ENCODE data around the gene FAM149A. TPM values are rescaled to one million over a fixed set of nuclear protein-coding genes. Genes with fewer than 3 reads are reported as not detected.

Gene FAM149A
- total and polyA plus RNA-seq, 2 experiments from 2014 or later = 6.9 to 7.0 TPM

DNA sequence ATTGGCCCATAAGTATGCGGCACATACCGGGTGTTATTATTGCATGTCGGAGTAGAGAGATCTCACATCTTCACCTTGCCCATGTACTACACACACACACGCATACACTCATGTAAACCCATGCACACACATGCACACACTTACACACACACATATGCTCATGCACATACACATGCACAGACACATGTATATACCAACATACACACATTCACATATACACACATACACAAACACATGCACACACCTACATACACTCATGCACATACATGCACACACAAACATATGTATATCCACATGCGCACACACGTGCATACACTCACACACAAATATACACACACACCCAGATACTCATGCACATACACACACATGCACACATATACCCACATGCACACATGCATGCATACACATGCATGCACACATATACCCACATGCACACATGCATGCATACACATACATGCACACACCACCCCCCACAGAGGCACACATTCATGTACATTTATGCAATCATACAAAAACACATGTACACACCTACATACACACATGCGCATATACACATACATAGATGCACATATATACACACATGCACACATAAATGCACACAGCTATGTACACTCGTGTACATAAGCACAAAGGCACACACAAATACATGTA lies 98.1 kb downstream of the FAM149A start:
- no peaks in the 10 kb centered on the region for H3K36me3 ChIP-seq (replicated peaks; ENCODE audit: insufficient read depth, low read depth)
- H4K20me1 ChIP-seq (ENCODE audit: insufficient read depth, poor library complexity, severe bottlenecking) = no peaks in the 10 kb centered on the region
- H3K79me2 ChIP-seq = no peaks in the 10 kb centered on the region
- H3K27me3 ChIP-seq = no peaks in the 10 kb centered on the region
- WGBS (ENCODE audit: low lambda C conversion rate, missing lambda C conversion rate) = 97% methylated on average over 8 of the region's 8 CpGs
- H3K4me3 ChIP-seq = no peak overlapping the region
- H3K4me1 ChIP-seq (ENCODE audit: insufficient read depth) = no peaks in the 10 kb centered on the region
- no peak overlapping the region for H3K4me2 ChIP-seq
- TF ChIP-seq EZH2phosphoT487 (IDR thresholded peaks at IDR 0.05; ENCODE audit: low read depth, severe bottlenecking, unreplicated experiment) (no peak), EZH2 (IDR thresholded peaks at IDR 0.05; ENCODE audit: borderline replicate concordance) (no peak)
- TF ChIP-seq, protein P1, sequence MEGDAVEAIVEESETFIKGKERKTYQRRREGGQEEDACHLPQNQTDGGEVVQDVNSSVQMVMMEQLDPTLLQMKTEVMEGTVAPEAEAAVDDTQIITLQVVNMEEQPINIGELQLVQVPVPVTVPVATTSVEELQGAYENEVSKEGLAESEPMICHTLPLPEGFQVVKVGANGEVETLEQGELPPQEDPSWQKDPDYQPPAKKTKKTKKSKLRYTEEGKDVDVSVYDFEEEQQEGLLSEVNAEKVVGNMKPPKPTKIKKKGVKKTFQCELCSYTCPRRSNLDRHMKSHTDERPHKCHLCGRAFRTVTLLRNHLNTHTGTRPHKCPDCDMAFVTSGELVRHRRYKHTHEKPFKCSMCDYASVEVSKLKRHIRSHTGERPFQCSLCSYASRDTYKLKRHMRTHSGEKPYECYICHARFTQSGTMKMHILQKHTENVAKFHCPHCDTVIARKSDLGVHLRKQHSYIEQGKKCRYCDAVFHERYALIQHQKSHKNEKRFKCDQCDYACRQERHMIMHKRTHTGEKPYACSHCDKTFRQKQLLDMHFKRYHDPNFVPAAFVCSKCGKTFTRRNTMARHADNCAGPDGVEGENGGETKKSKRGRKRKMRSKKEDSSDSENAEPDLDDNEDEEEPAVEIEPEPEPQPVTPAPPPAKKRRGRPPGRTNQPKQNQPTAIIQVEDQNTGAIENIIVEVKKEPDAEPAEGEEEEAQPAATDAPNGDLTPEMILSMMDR (IDR thresholded peaks at IDR 0.05; ENCODE audit: poor library complexity) = no peak
- no peak for DNase-seq (ENCODE audit: low spot score)
- no peaks in the 10 kb centered on the region for H3K9me3 ChIP-seq (ENCODE audit: low read depth)
- H3K9me2 ChIP-seq (replicated peaks; ENCODE audit: insufficient read depth) = no peaks in the 10 kb centered on the region
- no peak overlapping the region for H3K27ac ChIP-seq
- no peak overlapping the region for H2AFZ ChIP-seq

GRCh38 chr4:186203406-186203805 lies 98.9 kb downstream of the FAM149A start:
- WGBS (ENCODE audit: low lambda C conversion rate, missing lambda C conversion rate) = 64% methylated on average over 12 of the region's 12 CpGs

GRCh38 chr4:186204103-186204559 lies 99.6 kb downstream of the FAM149A start:
- H3K79me2 ChIP-seq = no peaks in the 10 kb centered on the region
- no peak overlapping the region for H3K4me3 ChIP-seq
- H3K27ac ChIP-seq = peak overlapping the region; percentile 28
- TF ChIP-seq EZH2 (IDR thresholded peaks at IDR 0.05; ENCODE audit: borderline replicate concordance) = no peak
- TF ChIP-seq, protein P1 (IDR thresholded peaks at IDR 0.05; ENCODE audit: poor library complexity) = no peak
- no peak for TF ChIP-seq EZH2phosphoT487 (IDR thresholded peaks at IDR 0.05; ENCODE audit: low read depth, severe bottlenecking, unreplicated experiment)
- WGBS (ENCODE audit: low lambda C conversion rate, missing lambda C conversion rate) = 93% methylated on average over 27 of the region's 45 CpGs
- no peaks in the 10 kb centered on the region for H3K36me3 ChIP-seq (replicated peaks; ENCODE audit: insufficient read depth, low read depth)
- no peaks in the 10 kb centered on the region for H4K20me1 ChIP-seq (ENCODE audit: insufficient read depth, poor library complexity, severe bottlenecking)
- H2AFZ ChIP-seq = no peak overlapping the region
- no peak for DNase-seq (ENCODE audit: low spot score)
- H3K9me3 ChIP-seq (ENCODE audit: low read depth) = no peaks in the 10 kb centered on the region
- no peak overlapping the region for H3K4me2 ChIP-seq
- H3K4me1 ChIP-seq (ENCODE audit: insufficient read depth) = no peaks in the 10 kb centered on the region
- H3K9me2 ChIP-seq (replicated peaks; ENCODE audit: insufficient read depth) = no peaks in the 10 kb centered on the region
- H3K27me3 ChIP-seq = no peaks in the 10 kb centered on the region

More at GRCh38 chr4:186203406-186203805, 98.9 kb downstream of the FAM149A start:
- no peak for TF ChIP-seq EZH2phosphoT487 (IDR thresholded peaks at IDR 0.05; ENCODE audit: low read depth, severe bottlenecking, unreplicated experiment)
- TF ChIP-seq, protein P1 (IDR thresholded peaks at IDR 0.05; ENCODE audit: poor library complexity) = no peak
- H3K9me3 ChIP-seq (ENCODE audit: low read depth) = no peaks in the 10 kb centered on the region
- H3K4me3 ChIP-seq = no peak overlapping the region
- H3K9me2 ChIP-seq (replicated peaks; ENCODE audit: insufficient read depth) = no peaks in the 10 kb centered on the region
- H3K4me1 ChIP-seq (ENCODE audit: insufficient read depth) = no peaks in the 10 kb centered on the region
- H3K4me2 ChIP-seq = peak overlapping the region; percentile 36
- H3K27ac ChIP-seq = no peak overlapping the region
- H3K27me3 ChIP-seq = no peaks in the 10 kb centered on the region
- peak; percentile 14 for DNase-seq (ENCODE audit: low spot score)
- H3K36me3 ChIP-seq (replicated peaks; ENCODE audit: insufficient read depth, low read depth) = no peaks in the 10 kb centered on the region
- no peak overlapping the region for H2AFZ ChIP-seq
- H4K20me1 ChIP-seq (ENCODE audit: insufficient read depth, poor library complexity, severe bottlenecking) = no peaks in the 10 kb centered on the region
- H3K79me2 ChIP-seq = no peaks in the 10 kb centered on the region

All from hepatocyte (in vitro differentiated cells).